ENCODE data around the gene CHMP6.

- TF ChIP-seq ZNF512 (CRISPR knock-in tag; IDR thresholded peaks at IDR 0.05; ENCODE audit: borderline replicate concordance) (no peak), CTCF (IDR thresholded peaks at IDR 0.05) (no peak), MLX (CRISPR knock-in tag; IDR thresholded peaks at IDR 0.05) (no peak), ZNF121 (CRISPR knock-in tag; IDR thresholded peaks at IDR 0.05) (no peak), E2F5 (CRISPR knock-in tag; IDR thresholded peaks at IDR 0.05) (no peak), NFE2L1 (CRISPR knock-in tag; IDR thresholded peaks at IDR 0.05) (no peak), E2F4 (CRISPR knock-in tag; IDR thresholded peaks at IDR 0.05; ENCODE audit: borderline replicate concordance, low read depth) (no peak), MAX (CRISPR knock-in tag; IDR thresholded peaks at IDR 0.05) (no peak)
These were observed 8.6 kb downstream of the CHMP6 start for GRCh38 chr17:81000334-81000630.

Data from WTC11 (cell line).